ENCODE results near the gene TP53I3.

DNA sequence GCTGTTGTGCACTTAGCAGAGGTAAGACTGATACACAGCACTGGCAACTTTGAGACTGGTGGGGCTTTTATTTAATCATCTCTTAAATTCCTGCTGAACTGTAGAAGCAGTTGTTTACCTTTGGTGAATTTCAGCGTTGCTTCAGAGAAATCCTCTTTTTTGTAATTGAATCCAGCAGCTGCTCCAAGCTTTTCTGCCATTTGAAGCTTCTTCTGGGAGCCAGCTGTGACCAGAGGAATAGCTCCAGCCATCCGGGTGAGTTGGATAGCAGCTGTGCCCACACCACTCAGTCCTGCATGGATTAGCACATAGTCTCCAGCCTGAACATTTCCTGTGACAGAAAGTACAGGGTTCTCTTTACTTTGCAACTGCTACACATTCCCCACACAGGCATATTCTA, 3.9 kb downstream of the TP53I3 start:
- TF ChIP-seq, protein P1, sequence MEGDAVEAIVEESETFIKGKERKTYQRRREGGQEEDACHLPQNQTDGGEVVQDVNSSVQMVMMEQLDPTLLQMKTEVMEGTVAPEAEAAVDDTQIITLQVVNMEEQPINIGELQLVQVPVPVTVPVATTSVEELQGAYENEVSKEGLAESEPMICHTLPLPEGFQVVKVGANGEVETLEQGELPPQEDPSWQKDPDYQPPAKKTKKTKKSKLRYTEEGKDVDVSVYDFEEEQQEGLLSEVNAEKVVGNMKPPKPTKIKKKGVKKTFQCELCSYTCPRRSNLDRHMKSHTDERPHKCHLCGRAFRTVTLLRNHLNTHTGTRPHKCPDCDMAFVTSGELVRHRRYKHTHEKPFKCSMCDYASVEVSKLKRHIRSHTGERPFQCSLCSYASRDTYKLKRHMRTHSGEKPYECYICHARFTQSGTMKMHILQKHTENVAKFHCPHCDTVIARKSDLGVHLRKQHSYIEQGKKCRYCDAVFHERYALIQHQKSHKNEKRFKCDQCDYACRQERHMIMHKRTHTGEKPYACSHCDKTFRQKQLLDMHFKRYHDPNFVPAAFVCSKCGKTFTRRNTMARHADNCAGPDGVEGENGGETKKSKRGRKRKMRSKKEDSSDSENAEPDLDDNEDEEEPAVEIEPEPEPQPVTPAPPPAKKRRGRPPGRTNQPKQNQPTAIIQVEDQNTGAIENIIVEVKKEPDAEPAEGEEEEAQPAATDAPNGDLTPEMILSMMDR (conservative IDR thresholded peaks at IDR 0.05 in 1 of 2, IDR thresholded peaks at IDR 0.05 in 1 of 2; ENCODE audit: low read depth in 1 of 2, low read length in 2 of 2) = no peak
- no peak for TF ChIP-seq EZH2 (IDR thresholded peaks at IDR 0.05; ENCODE audit: low read length, missing control alignments)

All from fibroblast of lung (primary cell).